Osteocyte (in vitro differentiated cells): ENCODE measurements around the gene NT5C1A. TPM values are rescaled to one million over a fixed set of nuclear protein-coding genes. Genes with fewer than 3 reads are reported as not detected.

Source experiments
- DNase-seq: peaks from one replicate; pipeline ENCODE4 v3.0.0; 2021; ENCODE audit warnings: mixed read lengths; ENCODE audit not compliant: unreplicated experiment; ENCODE audit errors: extremely low spot score
- H3K27ac Mint-ChIP-seq: one replicate; pipeline ENCODE4 v1.8.0; 2021; ENCODE audit warnings: mild to moderate bottlenecking, mixed read lengths; ENCODE audit not compliant: unreplicated experiment
- H3K27me3 Mint-ChIP-seq: one replicate; pipeline ENCODE4 v1.8.0; 2021; ENCODE audit warnings: mixed read lengths; ENCODE audit not compliant: unreplicated experiment
- H3K36me3 Mint-ChIP-seq: one replicate; pipeline ENCODE4 v1.8.0; 2021; ENCODE audit warnings: mixed read lengths; ENCODE audit not compliant: unreplicated experiment
- H3K4me1 Mint-ChIP-seq: one replicate; pipeline ENCODE4 v1.8.0; 2021; ENCODE audit warnings: mixed read lengths; ENCODE audit not compliant: unreplicated experiment
- H3K4me3 Mint-ChIP-seq: one replicate; pipeline ENCODE4 v1.8.0; 2021; ENCODE audit warnings: mild to moderate bottlenecking, moderate library complexity, mixed read lengths; ENCODE audit not compliant: unreplicated experiment
- H3K9me3 Mint-ChIP-seq: one replicate; pipeline ENCODE4 v1.8.0; 2021; ENCODE audit warnings: mixed read lengths; ENCODE audit not compliant: unreplicated experiment
- total RNA-seq: library from RNA; stranded (reverse); gene quantifications from 2 replicates; pipeline ENCODE4 v1.2.1, GENCODE V29; 2021
- TF ChIP-seq, protein P1 (sequence below): fragments of 200-600 bp; sonication (generic); IDR thresholded peaks from 2 replicates; pipeline ENCODE4 v1.5.0; 2021; ENCODE audit warnings: antibody characterized with exemption, mild to moderate bottlenecking, moderate library complexity

NT5C1A gene
- total RNA-seq, 1 donor from 2014 or later = not detected

DNA sequence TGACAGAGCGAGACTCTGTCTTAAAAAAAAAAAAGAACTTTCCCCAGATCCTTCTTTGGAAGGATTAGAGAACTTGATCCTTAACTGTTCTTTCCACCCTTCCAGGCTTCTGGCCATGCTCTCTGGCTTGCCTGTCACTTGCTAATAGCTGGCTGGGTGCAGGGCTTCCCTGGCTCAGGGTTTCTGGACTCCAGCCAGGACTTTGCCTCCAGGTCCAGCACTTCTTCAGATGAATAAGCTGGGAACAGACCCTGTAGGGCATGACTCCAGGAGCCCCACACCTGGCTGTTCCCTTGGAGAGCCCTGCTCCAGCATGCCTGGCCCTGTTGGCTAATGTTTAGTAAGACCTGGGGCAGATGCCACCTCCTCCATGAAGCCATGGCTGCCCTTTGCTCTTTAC, 3.3 kb upstream of the NT5C1A start:
- H3K27ac Mint-ChIP-seq = no peak overlapping the region
- peaks cover 39% of the 10 kb centered on the region for H3K27me3 Mint-ChIP-seq
- no peaks in the 10 kb centered on the region for H3K36me3 Mint-ChIP-seq
- TF ChIP-seq, protein P1, sequence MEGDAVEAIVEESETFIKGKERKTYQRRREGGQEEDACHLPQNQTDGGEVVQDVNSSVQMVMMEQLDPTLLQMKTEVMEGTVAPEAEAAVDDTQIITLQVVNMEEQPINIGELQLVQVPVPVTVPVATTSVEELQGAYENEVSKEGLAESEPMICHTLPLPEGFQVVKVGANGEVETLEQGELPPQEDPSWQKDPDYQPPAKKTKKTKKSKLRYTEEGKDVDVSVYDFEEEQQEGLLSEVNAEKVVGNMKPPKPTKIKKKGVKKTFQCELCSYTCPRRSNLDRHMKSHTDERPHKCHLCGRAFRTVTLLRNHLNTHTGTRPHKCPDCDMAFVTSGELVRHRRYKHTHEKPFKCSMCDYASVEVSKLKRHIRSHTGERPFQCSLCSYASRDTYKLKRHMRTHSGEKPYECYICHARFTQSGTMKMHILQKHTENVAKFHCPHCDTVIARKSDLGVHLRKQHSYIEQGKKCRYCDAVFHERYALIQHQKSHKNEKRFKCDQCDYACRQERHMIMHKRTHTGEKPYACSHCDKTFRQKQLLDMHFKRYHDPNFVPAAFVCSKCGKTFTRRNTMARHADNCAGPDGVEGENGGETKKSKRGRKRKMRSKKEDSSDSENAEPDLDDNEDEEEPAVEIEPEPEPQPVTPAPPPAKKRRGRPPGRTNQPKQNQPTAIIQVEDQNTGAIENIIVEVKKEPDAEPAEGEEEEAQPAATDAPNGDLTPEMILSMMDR = no peak
- no peak overlapping the region for H3K4me3 Mint-ChIP-seq
- no peak for DNase-seq
- peaks cover 8% of the 10 kb centered on the region for H3K4me1 Mint-ChIP-seq
- no peaks in the 10 kb centered on the region for H3K9me3 Mint-ChIP-seq

DNA sequence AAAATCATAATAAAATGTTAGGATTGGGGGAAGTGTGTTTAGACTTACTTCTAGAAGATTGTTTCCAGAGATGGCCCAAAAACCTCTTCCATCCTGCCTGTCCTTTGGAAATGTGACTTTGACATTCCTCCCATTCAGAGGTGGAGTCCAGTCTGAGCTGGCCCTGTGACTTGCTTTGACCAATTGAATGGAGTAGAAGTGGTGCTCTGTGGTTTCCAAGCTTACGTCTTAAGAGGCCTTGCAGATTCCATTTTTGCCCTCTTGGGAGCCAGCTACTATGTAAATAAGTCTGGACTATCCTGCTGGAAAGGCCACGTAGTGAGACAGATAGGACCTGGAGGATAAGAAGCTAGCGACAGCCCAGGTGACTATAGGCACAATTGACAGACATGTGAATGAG, 1.3 kb upstream of the NT5C1A start:
- Mint-ChIP-seq H3K36me3 (peaks cover 1% of the 10 kb centered on the region), H3K9me3 (no peaks in the 10 kb centered on the region), H3K4me1 (peaks cover 8% of the 10 kb centered on the region), H3K4me3 (no peak overlapping the region), H3K27me3 (peaks cover 40% of the 10 kb centered on the region), H3K27ac (no peak overlapping the region)
- TF ChIP-seq, protein P1 = no peak
- DNase-seq = no peak

DNA sequence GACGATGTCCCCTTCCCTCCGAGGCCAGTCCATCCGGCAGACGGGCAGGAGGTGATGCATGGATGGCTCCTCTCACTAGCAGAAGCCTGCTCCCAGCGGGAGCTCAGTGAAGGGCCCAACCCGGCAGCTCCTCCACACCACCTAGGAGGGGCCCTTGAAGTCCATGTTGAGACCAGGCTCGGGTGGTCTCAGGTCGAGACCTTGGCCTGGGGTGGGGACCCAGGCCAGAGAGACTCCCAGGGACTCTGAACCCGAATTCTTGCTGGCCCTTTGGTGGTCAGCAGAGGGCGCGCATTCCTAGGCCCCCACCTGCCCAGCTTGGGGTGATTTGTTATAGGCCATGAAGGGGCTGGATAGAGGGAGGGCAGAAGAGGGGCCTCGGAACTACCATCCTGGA, 642 bp upstream of the NT5C1A start:
- H3K9me3 Mint-ChIP-seq = no peaks in the 10 kb centered on the region
- peaks cover 42% of the 10 kb centered on the region for H3K27me3 Mint-ChIP-seq
- H3K4me1 Mint-ChIP-seq = peaks cover 8% of the 10 kb centered on the region
- H3K4me3 Mint-ChIP-seq = peak overlapping the region; percentile 63
- peaks cover 1% of the 10 kb centered on the region for H3K36me3 Mint-ChIP-seq
- H3K27ac Mint-ChIP-seq = no peak overlapping the region
- TF ChIP-seq, protein P1 = peak; percentile 43
- DNase-seq = no peak

DNA sequence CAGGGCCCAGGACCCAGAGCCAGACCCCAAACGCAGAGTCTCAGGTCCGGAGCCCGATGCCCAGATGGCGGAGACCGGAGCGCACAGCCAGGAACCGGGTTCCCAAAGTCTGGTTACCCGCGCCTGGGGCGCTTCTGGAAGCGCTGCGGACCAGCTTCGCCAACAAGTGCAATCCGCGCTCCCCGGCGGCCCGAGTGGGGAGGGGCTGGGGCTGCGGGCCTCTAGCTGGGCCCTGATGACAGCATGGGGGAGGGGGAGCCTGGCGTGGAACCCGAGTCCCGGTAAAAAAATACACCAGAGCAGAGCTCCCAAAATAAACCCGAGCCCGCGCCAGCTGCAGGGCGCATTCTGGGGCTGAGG, 494 bp downstream of the NT5C1A start:
- Mint-ChIP-seq H3K4me3 (peak overlapping the region; percentile 44), H3K9me3 (no peaks in the 10 kb centered on the region), H3K27ac (no peak overlapping the region), H3K36me3 (peaks cover 1% of the 10 kb centered on the region), H3K27me3 (peaks cover 50% of the 10 kb centered on the region), H3K4me1 (peaks cover 4% of the 10 kb centered on the region)
- DNase-seq = no peak
- TF ChIP-seq, protein P1 = no peak

DNA sequence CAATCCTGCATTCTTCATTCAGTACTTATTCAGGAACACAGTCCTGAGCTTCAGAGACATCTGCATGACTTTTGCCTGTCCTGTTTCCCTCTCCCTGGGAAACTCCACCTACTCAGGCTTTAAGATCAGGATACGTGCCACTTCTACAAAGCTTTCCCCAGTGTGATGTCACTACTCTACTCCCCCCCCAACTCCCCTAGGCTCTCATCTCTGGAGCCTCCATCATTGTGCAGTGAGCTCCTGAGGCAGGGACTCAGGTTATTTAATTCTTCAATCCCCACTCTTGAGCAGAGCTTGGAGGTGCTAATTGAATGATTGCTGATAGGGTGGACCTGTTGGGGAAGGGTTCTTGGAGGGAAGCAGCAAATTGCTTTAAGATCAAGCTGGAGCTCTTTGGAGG, 1.2 kb downstream of the NT5C1A start:
- Mint-ChIP-seq H3K4me3 (peak overlapping the region; percentile 3), H3K36me3 (peaks cover 1% of the 10 kb centered on the region), H3K9me3 (no peaks in the 10 kb centered on the region), H3K4me1 (peaks cover 4% of the 10 kb centered on the region), H3K27ac (no peak overlapping the region), H3K27me3 (peaks cover 55% of the 10 kb centered on the region)
- TF ChIP-seq, protein P1 = no peak
- no peak for DNase-seq
